Activated CD4-positive, alpha-beta memory T cell treated with anti-CD3 and anti-CD28 coated beads for 36 hours (primary cell): ENCODE results near the gene PCYT1A. TPM values are rescaled to one million over a fixed set of nuclear protein-coding genes. Genes with fewer than 3 reads are reported as not detected.

Source experiments
- CTCF ChIA-PET: fragments of 350-600 bp; sonication (Branson Sonifier 250); formaldehyde crosslinking; loops from one replicate; lab custom pipeline; 2021; ENCODE audit warnings: antibody characterized with exemption, inconsistent platforms; lab: Charles Lee
- POLR2A ChIA-PET: fragments of 350-600 bp; sonication (Branson Sonifier 250); formaldehyde crosslinking; loops from one replicate; lab custom pipeline; 2021; ENCODE audit warnings: antibody characterized with exemption; lab: Charles Lee
- DNase-seq: peaks from one replicate; pipeline ENCODE4 v3.0.0-alpha.2; 2020
- H3K27ac Mint-ChIP-seq: one replicate; pipeline ENCODE4 v1.8.0; 2021; ENCODE audit warnings: mixed read lengths
- H3K27me3 Mint-ChIP-seq: one replicate; pipeline ENCODE4 v1.8.0; 2021; ENCODE audit warnings: mixed read lengths
- H3K36me3 Mint-ChIP-seq: one replicate; pipeline ENCODE4 v1.8.0; 2021; ENCODE audit warnings: mixed read lengths
- H3K4me1 Mint-ChIP-seq: one replicate; pipeline ENCODE4 v1.8.0; 2021; ENCODE audit warnings: low read depth, mixed read lengths
- H3K4me3 Mint-ChIP-seq: one replicate; pipeline ENCODE4 v1.8.0; 2021; ENCODE audit warnings: mild to moderate bottlenecking, mixed read lengths
- H3K9me3 Mint-ChIP-seq: one replicate; pipeline ENCODE4 v1.8.0; 2021; ENCODE audit warnings: mixed read lengths
- intact Hi-C: fragments of 100-400 bp; cut with micrococcal nuclease; formaldehyde crosslinking; loops from one replicate; pipeline ENCODE4 v1.15.1; 2023
- total RNA-seq, 2 experiments: library from RNA; stranded (reverse); gene quantifications; one replicate each; pipeline ENCODE4 v1.2.3, GENCODE V29; 2021

Gene PCYT1A
- total RNA-seq, 2 experiments from 2014 or later: 46.8 to 48.6 TPM

DNA sequence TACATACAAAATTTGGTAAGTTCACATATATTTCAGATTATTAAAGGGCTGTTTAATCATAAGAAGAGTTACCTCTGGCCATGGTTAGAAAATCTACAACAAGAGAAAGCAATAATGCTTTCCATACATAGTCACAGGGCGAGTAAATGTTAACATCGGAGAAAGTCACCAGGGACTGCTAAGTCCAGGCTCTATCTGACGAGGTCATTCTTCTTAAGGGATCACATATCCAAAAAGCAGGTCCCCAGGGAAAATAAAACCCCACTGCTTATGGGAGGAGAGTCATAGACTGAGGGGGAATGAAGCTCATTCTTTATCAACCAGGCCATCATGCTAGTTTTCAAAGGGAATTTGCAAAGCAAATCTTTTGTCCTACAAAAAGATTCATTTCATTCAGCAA, 3.1 kb downstream of the PCYT1A start:
- no peak for DNase-seq
- CTCF ChIA-PET: interaction anchor here (1.1 kb wide), 1 partner anchor 245 kb away, joined by 3 read pairs; no protein-coding TSS in a partner anchor
- Mint-ChIP-seq H3K4me1 (peaks cover 65% of the 10 kb centered on the region), H3K27ac (no peak overlapping the region), H3K4me3 (no peak overlapping the region), H3K9me3 (no peaks in the 10 kb centered on the region), H3K36me3 (peaks cover 8% of the 10 kb centered on the region), H3K27me3 (no peaks in the 10 kb centered on the region)
- intact Hi-C loops: no loop called here
- POLR2A ChIA-PET: no interaction called here

- CTCF ChIA-PET: interaction anchor here (0.6 to 1.8 kb wide), 3 partner anchors 22 to 241 kb away, joined by 3 to 7 read pairs (median 3); no protein-coding TSS in a partner anchor
- no peak overlapping the region for H3K27ac Mint-ChIP-seq
- no peak for DNase-seq
- H3K36me3 Mint-ChIP-seq: peaks cover 7% of the 10 kb centered on the region
- H3K4me3 Mint-ChIP-seq: no peak overlapping the region
- POLR2A ChIA-PET: interaction anchor here (0.8 kb wide), 1 partner anchor 12 kb away, joined by 3 read pairs; no protein-coding TSS in a partner anchor
- H3K9me3 Mint-ChIP-seq: no peaks in the 10 kb centered on the region
- peaks cover 77% of the 10 kb centered on the region for H3K4me1 Mint-ChIP-seq
- H3K27me3 Mint-ChIP-seq: no peaks in the 10 kb centered on the region
- intact Hi-C loops: no loop called here
Observed at GRCh38 chr3:196281962-196282361, 5.6 kb downstream of the PCYT1A start.

DNA sequence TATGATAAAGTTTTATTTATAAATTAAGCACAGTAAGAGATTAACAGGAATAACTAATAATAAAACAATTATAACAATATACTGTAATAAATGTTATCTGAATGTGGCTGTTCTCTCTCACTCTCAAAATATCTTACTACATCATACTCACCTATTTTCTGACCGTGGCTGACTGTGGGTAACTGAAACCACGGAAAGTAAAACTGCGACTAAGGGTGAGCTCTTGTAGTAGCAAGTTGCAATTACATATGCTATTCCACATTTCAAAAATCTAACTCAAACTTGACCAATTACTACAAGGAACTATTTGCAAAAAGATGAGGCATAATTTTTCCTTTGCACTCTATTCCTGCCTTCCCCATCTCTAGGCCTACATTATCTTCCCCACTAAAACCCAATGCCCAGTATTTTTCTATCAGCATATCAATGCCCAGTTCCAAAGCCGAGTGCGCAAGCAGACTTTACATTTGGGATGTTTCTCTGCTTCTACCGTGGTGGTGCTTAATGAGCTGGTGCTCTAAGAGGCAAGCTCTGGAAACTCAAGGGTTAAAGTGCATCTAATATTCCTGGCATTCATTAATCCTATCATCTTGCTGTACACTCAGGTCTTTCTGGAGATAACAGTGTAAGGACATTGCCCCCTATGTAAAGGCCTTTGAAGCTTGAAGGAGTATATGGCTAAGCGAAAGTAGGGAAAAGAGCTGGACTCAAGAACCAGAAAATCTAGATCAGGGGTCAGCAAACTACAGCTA, 6.7 kb downstream of the PCYT1A start:
- no peak overlapping the region for H3K4me3 Mint-ChIP-seq
- H3K27me3 Mint-ChIP-seq: no peaks in the 10 kb centered on the region
- ChIA-PET CTCF (interaction anchor here (0.9 to 1.8 kb wide), 4 partner anchors 21 to 242 kb away, joined by 3 to 7 read pairs (median 4); partner anchors contain the start of gene DYNLT2B), POLR2A (no interaction called here)
- peaks cover 6% of the 10 kb centered on the region for H3K36me3 Mint-ChIP-seq
- H3K27ac Mint-ChIP-seq: peak overlapping the region; percentile 16
- peak; percentile 64 for DNase-seq
- H3K9me3 Mint-ChIP-seq: no peaks in the 10 kb centered on the region
- intact Hi-C loops: no loop called here
- H3K4me1 Mint-ChIP-seq: peaks cover 68% of the 10 kb centered on the region

GRCh38 chr3:196275126-196275525, 12.4 kb downstream of the PCYT1A start:
- Mint-ChIP-seq H3K4me3 (peak overlapping the region; percentile 53), H3K4me1 (peaks cover 67% of the 10 kb centered on the region), H3K27ac (peak overlapping the region; percentile 90), H3K36me3 (peaks cover 17% of the 10 kb centered on the region), H3K9me3 (no peaks in the 10 kb centered on the region), H3K27me3 (no peaks in the 10 kb centered on the region)
- POLR2A ChIA-PET: interaction anchor here (0.9 kb wide), 1 partner anchor 43 kb away, joined by 3 read pairs; the partner anchor contains the start of gene DYNLT2B
- intact Hi-C loops: no loop called here
- DNase-seq: no peak
- CTCF ChIA-PET: interaction anchor here (0.6 to 1.0 kb wide), 2 partner anchors 139 to 254 kb away, joined by 3 to 4 read pairs; no protein-coding TSS in a partner anchor

DNA sequence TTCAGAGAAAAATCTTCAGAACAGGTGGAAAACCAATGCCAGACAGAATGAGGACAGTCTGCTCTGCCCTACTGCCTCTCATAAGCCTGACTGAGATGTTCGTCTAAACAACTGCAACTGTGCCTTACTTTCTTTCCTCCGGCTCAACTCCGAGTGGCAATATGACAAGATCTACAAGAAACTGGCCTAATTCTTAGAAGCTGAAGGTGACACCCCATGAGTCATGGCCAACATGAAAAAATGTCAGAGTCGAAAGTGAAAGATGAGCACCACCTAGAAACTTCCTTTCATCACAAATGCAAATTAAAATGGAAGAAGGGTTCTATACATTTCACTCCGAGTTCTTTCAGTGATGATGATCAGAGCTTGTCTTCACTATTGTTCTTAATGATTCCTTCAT, 12.9 kb downstream of the PCYT1A start:
- CTCF ChIA-PET: interaction anchor here (0.6 to 1.0 kb wide), 2 partner anchors 140 to 254 kb away, joined by 3 to 4 read pairs; no protein-coding TSS in a partner anchor

DNA sequence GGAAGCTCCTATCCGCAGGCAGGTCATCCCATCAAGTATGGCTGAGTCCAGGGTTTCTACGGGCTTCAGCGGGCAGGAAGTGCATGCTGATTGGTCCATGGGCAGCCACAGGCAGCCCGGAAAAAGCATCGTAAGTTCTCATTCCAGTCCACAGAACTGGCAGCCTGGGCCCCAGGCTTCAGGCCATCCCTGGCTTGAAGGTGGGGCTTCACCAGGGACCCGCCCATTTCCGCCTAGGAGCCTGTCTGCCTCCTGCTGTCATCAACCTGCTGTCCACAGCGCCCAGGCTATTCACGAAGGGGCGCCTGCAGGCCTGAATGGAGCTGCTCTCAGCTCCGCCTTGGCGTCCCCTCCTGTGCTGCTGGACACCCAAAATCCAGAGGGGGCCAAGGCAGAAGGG, 13.9 kb downstream of the PCYT1A start:
- H3K36me3 Mint-ChIP-seq: peaks cover 25% of the 10 kb centered on the region
- ChIA-PET CTCF (interaction anchor here (0.8 to 2.1 kb wide), 2 partner anchors 20 to 411 kb away, joined by 3 to 6 read pairs; no protein-coding TSS in a partner anchor), POLR2A (interaction anchor here (0.9 kb wide), 1 partner anchor 44 kb away, joined by 3 read pairs; no protein-coding TSS in a partner anchor)
- H3K4me3 Mint-ChIP-seq: no peak overlapping the region
- no peaks in the 10 kb centered on the region for H3K27me3 Mint-ChIP-seq
- H3K4me1 Mint-ChIP-seq: peaks cover 63% of the 10 kb centered on the region
- peak; percentile 44 for DNase-seq
- intact Hi-C loops: loop anchor here (1.0 to 5.0 kb wide), 6 partner anchors 14 to 294 kb away; partner anchors contain the start of genes DYNLT2B, FBXO45, PCYT1A and UBXN7
- no peaks in the 10 kb centered on the region for H3K9me3 Mint-ChIP-seq
- peak overlapping the region; percentile 90 for H3K27ac Mint-ChIP-seq

More for the DNA sequence above, 12.9 kb downstream of the PCYT1A start:
- H3K36me3 Mint-ChIP-seq: peaks cover 19% of the 10 kb centered on the region
- H3K27ac Mint-ChIP-seq: peak overlapping the region; percentile 90
- POLR2A ChIA-PET: interaction anchor here (0.9 kb wide), 1 partner anchor 43 kb away, joined by 3 read pairs; the partner anchor contains the start of gene DYNLT2B
- peaks cover 67% of the 10 kb centered on the region for H3K4me1 Mint-ChIP-seq
- no peaks in the 10 kb centered on the region for H3K27me3 Mint-ChIP-seq
- H3K9me3 Mint-ChIP-seq: no peaks in the 10 kb centered on the region
- peak overlapping the region; percentile 53 for H3K4me3 Mint-ChIP-seq
- intact Hi-C loops: loop anchor here (1.0 to 5.0 kb wide), 6 partner anchors 13 to 293 kb away; partner anchors contain the start of genes DYNLT2B, FBXO45, PCYT1A and UBXN7
- peak; percentile 81 for DNase-seq

DNA sequence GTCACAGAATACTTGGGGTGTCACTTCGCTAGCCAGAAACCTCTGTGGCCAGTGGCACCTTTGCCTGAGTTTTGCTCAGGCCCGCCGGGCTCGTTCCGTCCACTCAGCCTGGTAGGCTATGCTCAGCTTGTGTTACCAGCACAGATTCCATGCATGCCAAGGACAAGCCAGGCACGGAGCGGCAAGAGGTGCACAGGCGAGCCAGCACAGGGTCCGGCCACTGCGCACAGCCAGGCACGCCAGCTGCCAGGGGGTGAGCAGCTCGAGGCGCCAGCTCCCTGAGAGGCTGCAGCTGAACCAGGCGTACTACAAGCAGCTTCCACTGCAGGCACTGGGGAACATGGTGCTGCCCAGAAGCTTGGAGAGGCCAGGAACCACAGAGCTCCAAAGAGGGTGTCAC, 14.7 kb downstream of the PCYT1A start:
- ChIA-PET POLR2A (interaction anchor here (0.9 kb wide), 2 partner anchors 42 to 44 kb away, joined by 3 read pairs; no protein-coding TSS in a partner anchor), CTCF (interaction anchor here (2.1 kb wide), 1 partner anchor 20 kb away, joined by 6 read pairs; no protein-coding TSS in a partner anchor)
- H3K27ac Mint-ChIP-seq: peak overlapping the region; percentile 57
- no peaks in the 10 kb centered on the region for H3K9me3 Mint-ChIP-seq
- no peaks in the 10 kb centered on the region for H3K27me3 Mint-ChIP-seq
- no peak for DNase-seq
- peaks cover 58% of the 10 kb centered on the region for H3K4me1 Mint-ChIP-seq
- H3K36me3 Mint-ChIP-seq: peaks cover 25% of the 10 kb centered on the region
- intact Hi-C loops: loop anchor here (5.0 kb wide), 2 partner anchors 254 to 294 kb away; partner anchors contain the start of genes FBXO45 and WDR53
- H3K4me3 Mint-ChIP-seq: no peak overlapping the region

GRCh38 chr3:196270499-196270898, 17.0 kb downstream of the PCYT1A start:
- H3K27me3 Mint-ChIP-seq: no peaks in the 10 kb centered on the region
- intact Hi-C loops: loop anchor here (5.0 kb wide), 2 partner anchors 257 to 297 kb away; partner anchors contain the start of genes FBXO45 and WDR53
- H3K4me3 Mint-ChIP-seq: no peak overlapping the region
- H3K27ac Mint-ChIP-seq: no peak overlapping the region
- POLR2A ChIA-PET: interaction anchor here (1.0 kb wide), 1 partner anchor 11 kb away, joined by 3 read pairs; no protein-coding TSS in a partner anchor
- CTCF ChIA-PET: no interaction called here
- H3K9me3 Mint-ChIP-seq: no peaks in the 10 kb centered on the region
- peaks cover 27% of the 10 kb centered on the region for H3K36me3 Mint-ChIP-seq
- H3K4me1 Mint-ChIP-seq: peaks cover 49% of the 10 kb centered on the region
- DNase-seq: no peak

GRCh38 chr3:196268284-196269163, 19.0 kb downstream of the PCYT1A start:
- H3K4me1 Mint-ChIP-seq: peaks cover 29% of the 10 kb centered on the region
- no peak for DNase-seq
- no peak overlapping the region for H3K4me3 Mint-ChIP-seq
- no peaks in the 10 kb centered on the region for H3K9me3 Mint-ChIP-seq
- intact Hi-C loops: no loop called here
- ChIA-PET POLR2A (interaction anchor here (0.6 kb wide), 1 partner anchor 207 kb away, joined by 3 read pairs; no protein-coding TSS in a partner anchor), CTCF (interaction anchor here (0.7 kb wide), 1 partner anchor 30 kb away, joined by 3 read pairs; no protein-coding TSS in a partner anchor)
- no peaks in the 10 kb centered on the region for H3K27me3 Mint-ChIP-seq
- H3K36me3 Mint-ChIP-seq: peaks cover 37% of the 10 kb centered on the region
- H3K27ac Mint-ChIP-seq: no peak overlapping the region

DNA sequence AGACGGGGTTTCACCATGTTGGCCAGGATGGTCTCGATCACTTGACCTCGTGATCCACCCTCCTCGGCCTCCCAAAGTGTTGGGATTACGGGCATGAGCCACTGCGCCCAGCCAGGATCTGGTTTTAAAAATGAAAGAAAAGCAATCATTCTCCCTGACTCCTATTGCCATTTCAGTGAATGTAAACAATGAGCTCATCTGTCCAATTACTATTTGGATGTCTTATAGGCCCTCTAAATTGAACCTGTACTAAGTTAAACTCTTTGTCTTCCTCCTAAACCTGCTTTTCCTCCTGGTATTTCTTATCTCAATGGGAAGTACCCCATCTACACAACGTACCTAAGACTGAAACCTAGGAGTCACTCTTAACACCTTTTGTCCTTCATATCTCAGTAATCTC, 23.7 kb downstream of the PCYT1A start:
- H3K4me3 Mint-ChIP-seq: no peak overlapping the region
- intact Hi-C loops: no loop called here
- H3K4me1 Mint-ChIP-seq: peaks cover 4% of the 10 kb centered on the region
- CTCF ChIA-PET: no interaction called here
- H3K9me3 Mint-ChIP-seq: no peaks in the 10 kb centered on the region
- no peak for DNase-seq
- no peaks in the 10 kb centered on the region for H3K27me3 Mint-ChIP-seq
- H3K27ac Mint-ChIP-seq: no peak overlapping the region
- POLR2A ChIA-PET: no interaction called here
- H3K36me3 Mint-ChIP-seq: peaks cover 23% of the 10 kb centered on the region

- POLR2A ChIA-PET: no interaction called here
- no peak overlapping the region for H3K27ac Mint-ChIP-seq
- H3K27me3 Mint-ChIP-seq: no peaks in the 10 kb centered on the region
- intact Hi-C loops: no loop called here
- H3K4me1 Mint-ChIP-seq: no peaks in the 10 kb centered on the region
- CTCF ChIA-PET: interaction anchor here (1.5 kb wide), 1 partner anchor 21 kb away, joined by 3 read pairs; no protein-coding TSS in a partner anchor
- no peak for DNase-seq
- peaks cover 17% of the 10 kb centered on the region for H3K36me3 Mint-ChIP-seq
- no peaks in the 10 kb centered on the region for H3K9me3 Mint-ChIP-seq
- H3K4me3 Mint-ChIP-seq: no peak overlapping the region
Observed at GRCh38 chr3:196260784-196261183, 26.7 kb downstream of the PCYT1A start.
